HEK293 (cell line): Measurements from ENCODE around the gene CLCNKB.

ENCODE experiments used
- SALL2 ChIP-seq: fragments of 450-650 bp; formaldehyde crosslinking; IDR thresholded peaks from 2 replicates; pipeline ENCODE4 v1.5.0; 2017; ENCODE audit warnings: missing biosample characterization, mild to moderate bottlenecking, missing genetic modification characterization, borderline replicate concordance
- TCF7L2 ChIP-seq: IDR thresholded peaks from 2 replicates; pipeline ENCODE4 v1.6.1; 2011; ENCODE audit warnings: low read depth, mild to moderate bottlenecking, inconsistent platforms, low read length, moderate library complexity, borderline replicate concordance
- ZEB2 ChIP-seq: fragments of 450-650 bp; formaldehyde crosslinking; IDR thresholded peaks from 2 replicates; pipeline ENCODE4 v1.5.1; 2016; ENCODE audit warnings: missing biosample characterization, missing genetic modification characterization
- ZNF2 ChIP-seq: fragments of 450-650 bp; formaldehyde crosslinking; IDR thresholded peaks from 2 replicates; pipeline ENCODE4 v1.5.1; 2016; ENCODE audit warnings: missing biosample characterization, missing genetic modification characterization
- TF ChIP-seq, protein P1 (sequence below): fragments of 450-650 bp; formaldehyde crosslinking; IDR thresholded peaks from 2 replicates; pipeline ENCODE4 v1.5.1; 2016; ENCODE audit warnings: missing biosample characterization, missing genetic modification characterization
- TF ChIP-seq, protein P2 (sequence below): fragments of 450-650 bp; formaldehyde crosslinking; IDR thresholded peaks from 2 replicates; pipeline ENCODE4 v1.5.1; 2016; ENCODE audit warnings: missing biosample characterization, missing genetic modification characterization
- TF ChIP-seq, protein P3 (sequence below): fragments of 450-650 bp; formaldehyde crosslinking; IDR thresholded peaks from 2 replicates; pipeline ENCODE4 v1.5.1; 2016; ENCODE audit warnings: missing biosample characterization, missing genetic modification characterization
- TF ChIP-seq, protein P4 (sequence below): fragments of 450-650 bp; formaldehyde crosslinking; IDR thresholded peaks from 2 replicates; pipeline ENCODE4 v1.5.1; 2017; ENCODE audit warnings: missing biosample characterization, missing genetic modification characterization
- TF ChIP-seq, protein P5 (sequence below): fragments of 450-650 bp; formaldehyde crosslinking; IDR thresholded peaks from 2 replicates; pipeline ENCODE4 v1.5.1; 2016; ENCODE audit warnings: missing biosample characterization, missing genetic modification characterization

DNA sequence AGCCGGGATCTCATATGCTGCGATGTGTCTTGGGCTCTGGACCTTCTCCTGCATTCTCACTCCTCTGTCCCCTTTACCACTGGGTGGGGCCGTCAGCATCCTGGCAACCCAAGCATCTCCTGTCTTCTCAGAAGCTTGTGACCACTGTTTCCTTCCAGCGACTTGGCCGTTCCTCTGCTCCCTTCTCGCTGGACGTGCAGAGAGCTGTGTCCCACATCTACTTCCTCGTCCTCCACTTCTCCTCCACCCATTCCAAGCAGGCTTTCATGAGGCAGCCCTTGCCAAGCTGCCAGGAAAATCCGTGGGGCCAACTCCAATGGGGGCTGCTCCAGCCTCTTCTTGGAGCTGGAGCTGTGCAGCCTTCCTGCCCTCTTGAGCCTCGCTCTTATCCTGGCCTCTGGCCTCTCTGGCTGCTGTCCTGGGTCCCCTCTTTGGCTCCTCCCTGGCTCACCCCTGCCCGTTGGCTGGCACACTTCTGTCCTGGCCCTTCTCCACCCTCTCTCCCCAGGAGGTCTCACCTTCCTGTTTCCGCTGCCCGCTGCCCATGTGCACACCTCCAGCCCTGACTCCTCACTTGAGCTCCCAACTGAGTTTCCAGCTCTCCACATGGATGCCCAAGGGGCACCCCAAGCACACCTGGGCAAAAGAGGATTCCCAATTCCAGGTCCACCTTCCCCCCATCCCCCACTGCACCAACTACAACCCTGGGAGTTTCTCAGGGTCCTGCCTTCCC is 21.1 kb downstream of the CLCNKB start:
- TF ChIP-seq, protein P1, sequence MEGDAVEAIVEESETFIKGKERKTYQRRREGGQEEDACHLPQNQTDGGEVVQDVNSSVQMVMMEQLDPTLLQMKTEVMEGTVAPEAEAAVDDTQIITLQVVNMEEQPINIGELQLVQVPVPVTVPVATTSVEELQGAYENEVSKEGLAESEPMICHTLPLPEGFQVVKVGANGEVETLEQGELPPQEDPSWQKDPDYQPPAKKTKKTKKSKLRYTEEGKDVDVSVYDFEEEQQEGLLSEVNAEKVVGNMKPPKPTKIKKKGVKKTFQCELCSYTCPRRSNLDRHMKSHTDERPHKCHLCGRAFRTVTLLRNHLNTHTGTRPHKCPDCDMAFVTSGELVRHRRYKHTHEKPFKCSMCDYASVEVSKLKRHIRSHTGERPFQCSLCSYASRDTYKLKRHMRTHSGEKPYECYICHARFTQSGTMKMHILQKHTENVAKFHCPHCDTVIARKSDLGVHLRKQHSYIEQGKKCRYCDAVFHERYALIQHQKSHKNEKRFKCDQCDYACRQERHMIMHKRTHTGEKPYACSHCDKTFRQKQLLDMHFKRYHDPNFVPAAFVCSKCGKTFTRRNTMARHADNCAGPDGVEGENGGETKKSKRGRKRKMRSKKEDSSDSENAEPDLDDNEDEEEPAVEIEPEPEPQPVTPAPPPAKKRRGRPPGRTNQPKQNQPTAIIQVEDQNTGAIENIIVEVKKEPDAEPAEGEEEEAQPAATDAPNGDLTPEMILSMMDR (tag by site-specific recombination) = 0 out of 2 replicates have a peak, but pooled peaks have one; percentile 13
- TF ChIP-seq TCF7L2 = no peak
- TF ChIP-seq, protein P2, sequence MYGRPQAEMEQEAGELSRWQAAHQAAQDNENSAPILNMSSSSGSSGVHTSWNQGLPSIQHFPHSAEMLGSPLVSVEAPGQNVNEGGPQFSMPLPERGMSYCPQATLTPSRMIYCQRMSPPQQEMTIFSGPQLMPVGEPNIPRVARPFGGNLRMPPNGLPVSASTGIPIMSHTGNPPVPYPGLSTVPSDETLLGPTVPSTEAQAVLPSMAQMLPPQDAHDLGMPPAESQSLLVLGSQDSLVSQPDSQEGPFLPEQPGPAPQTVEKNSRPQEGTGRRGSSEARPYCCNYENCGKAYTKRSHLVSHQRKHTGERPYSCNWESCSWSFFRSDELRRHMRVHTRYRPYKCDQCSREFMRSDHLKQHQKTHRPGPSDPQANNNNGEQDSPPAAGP (tag by site-specific recombination) = no peak
- TF ChIP-seq, protein P3, sequence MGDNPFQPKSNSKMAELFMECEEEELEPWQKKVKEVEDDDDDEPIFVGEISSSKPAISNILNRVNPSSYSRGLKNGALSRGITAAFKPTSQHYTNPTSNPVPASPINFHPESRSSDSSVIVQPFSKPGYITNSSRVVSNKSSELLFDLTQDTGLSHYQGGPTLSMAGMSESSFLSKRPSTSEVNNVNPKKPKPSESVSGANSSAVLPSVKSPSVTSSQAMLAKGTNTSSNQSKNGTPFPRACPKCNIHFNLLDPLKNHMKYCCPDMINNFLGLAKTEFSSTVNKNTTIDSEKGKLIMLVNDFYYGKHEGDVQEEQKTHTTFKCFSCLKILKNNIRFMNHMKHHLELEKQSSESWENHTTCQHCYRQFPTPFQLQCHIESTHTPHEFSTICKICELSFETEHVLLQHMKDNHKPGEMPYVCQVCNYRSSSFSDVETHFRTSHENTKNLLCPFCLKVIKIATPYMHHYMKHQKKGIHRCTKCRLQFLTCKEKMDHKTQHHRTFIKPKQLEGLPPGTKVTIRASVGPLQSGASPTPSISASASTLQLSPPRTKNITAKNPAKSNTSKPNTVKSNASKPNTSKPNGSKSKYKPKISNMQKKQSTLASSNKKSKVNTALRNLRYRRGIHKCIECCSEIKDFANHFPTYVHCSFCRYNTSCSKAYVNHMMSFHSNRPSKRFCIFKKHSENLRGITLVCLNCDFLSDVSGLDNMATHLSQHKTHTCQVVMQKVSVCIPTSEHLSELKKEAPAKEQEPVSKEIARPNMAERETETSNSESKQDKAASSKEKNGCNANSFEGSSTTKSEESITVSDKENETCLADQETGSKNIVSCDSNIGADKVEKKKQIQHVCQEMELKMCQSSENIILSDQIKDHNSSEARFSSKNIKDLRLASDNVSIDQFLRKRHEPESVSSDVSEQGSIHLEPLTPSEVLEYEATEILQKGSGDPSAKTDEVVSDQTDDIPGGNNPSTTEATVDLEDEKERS (tag by site-specific recombination) = no peak
- no peak for TF ChIP-seq SALL2
- no peak for TF ChIP-seq ZEB2 (tag by site-specific recombination)
- TF ChIP-seq, protein P4, sequence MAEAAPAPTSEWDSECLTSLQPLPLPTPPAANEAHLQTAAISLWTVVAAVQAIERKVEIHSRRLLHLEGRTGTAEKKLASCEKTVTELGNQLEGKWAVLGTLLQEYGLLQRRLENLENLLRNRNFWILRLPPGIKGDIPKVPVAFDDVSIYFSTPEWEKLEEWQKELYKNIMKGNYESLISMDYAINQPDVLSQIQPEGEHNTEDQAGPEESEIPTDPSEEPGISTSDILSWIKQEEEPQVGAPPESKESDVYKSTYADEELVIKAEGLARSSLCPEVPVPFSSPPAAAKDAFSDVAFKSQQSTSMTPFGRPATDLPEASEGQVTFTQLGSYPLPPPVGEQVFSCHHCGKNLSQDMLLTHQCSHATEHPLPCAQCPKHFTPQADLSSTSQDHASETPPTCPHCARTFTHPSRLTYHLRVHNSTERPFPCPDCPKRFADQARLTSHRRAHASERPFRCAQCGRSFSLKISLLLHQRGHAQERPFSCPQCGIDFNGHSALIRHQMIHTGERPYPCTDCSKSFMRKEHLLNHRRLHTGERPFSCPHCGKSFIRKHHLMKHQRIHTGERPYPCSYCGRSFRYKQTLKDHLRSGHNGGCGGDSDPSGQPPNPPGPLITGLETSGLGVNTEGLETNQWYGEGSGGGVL (tag by site-specific recombination) = no peak
- TF ChIP-seq ZNF2 (tag by site-specific recombination) = no peak
- TF ChIP-seq, protein P5, sequence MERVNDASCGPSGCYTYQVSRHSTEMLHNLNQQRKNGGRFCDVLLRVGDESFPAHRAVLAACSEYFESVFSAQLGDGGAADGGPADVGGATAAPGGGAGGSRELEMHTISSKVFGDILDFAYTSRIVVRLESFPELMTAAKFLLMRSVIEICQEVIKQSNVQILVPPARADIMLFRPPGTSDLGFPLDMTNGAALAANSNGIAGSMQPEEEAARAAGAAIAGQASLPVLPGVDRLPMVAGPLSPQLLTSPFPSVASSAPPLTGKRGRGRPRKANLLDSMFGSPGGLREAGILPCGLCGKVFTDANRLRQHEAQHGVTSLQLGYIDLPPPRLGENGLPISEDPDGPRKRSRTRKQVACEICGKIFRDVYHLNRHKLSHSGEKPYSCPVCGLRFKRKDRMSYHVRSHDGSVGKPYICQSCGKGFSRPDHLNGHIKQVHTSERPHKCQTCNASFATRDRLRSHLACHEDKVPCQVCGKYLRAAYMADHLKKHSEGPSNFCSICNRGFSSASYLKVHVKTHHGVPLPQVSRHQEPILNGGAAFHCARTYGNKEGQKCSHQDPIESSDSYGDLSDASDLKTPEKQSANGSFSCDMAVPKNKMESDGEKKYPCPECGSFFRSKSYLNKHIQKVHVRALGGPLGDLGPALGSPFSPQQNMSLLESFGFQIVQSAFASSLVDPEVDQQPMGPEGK (tag by site-specific recombination) = no peak
